GM21619 (cell line): ENCODE measurements around the gene C13orf46.

Experiments used
- ATAC-seq: cut with Tn5 transposase; IDR thresholded peaks from one replicate; pipeline ENCODE4 v1.9.1; 2021; ENCODE audit not compliant: unreplicated experiment

C13orf46 gene

DNA sequence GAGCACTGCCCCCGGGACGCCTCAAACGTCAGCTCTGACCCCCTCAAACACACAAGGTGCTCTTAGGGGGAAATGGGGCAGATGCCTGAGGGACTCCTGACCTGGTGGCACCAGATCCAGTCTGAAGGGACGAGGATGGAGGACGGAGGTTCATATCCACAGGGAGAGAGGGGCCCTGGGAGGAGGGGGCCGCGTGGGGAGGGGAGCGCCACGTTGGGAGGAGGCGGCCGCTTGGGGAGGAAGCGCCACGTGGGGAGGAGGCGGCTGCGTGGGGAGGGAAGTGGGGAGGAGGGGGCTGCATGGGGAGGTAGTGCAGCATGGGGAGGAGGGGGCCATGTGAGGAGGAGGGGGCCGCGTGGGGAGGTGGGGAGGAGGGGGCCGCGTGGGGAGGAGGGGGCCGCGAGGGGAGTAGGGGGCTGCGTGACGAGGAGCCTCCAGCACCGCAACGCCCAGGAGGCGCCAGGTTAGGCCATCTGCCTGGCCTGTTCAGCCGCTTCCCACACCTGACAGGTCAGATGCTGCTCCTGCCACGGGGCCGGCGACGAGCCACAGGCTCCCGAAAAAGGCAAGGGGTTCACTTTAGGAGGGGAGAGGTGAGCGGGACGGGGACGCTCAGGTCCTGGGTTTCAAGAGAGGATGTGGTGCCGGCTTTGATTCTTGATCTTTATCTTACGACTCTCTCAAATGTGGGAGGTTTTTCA, 36.7 kb upstream of the C13orf46 start:
- no peak for ATAC-seq

- ATAC-seq, result no peak
These were observed 35.9 kb upstream of the C13orf46 start for GRCh38 chr13:114009590-114010400.

GRCh38 chr13:114008964-114009589, 35.2 kb upstream of the C13orf46 start:
- ATAC-seq, result no peak

DNA sequence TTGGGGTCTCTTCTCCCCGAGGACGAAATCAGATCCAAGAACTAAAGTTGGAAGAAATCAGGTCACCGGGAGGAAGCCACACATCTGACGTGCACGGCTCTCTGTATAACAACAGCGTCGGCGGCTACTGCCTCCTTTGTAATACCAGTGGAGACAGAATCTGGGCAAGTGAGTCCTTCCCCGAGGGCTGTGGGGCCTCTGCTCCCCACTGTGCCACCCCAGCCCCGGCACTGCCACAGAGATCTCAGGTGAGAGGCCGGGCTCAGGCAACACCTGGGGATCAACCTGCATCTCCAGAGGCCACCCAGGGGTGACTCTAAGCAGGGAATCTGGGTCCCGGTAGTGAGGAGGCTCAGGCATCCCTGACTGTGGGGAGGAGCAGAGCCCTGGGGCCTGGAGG, 33.7 kb upstream of the C13orf46 start:
- ATAC-seq, result no peak

DNA sequence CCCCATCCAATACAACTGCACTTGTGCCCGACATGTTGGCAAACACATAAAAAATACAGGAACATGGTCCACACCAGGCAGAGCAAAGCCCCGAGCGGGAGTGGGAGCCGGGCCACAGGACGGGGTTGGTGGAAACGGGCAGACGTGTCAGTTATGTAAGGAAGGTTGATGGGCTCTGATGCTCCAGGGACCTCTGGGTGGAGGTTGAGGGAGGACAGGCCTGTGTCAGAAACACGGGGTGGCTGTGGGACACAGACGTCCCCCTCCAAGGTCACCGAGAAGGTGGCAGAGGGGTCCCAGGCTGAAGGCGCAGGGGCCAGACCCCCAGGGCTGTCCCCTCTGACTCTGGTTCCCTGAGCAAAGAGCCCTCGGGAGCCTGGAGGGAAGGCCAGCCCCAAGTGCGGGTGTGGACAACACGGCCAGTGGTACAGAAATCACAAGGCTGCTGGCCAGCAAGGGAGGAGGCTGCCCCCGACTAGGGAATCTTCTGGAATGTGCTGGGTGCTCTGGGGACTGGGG, 31.4 kb upstream of the C13orf46 start:
- no peak for ATAC-seq

DNA sequence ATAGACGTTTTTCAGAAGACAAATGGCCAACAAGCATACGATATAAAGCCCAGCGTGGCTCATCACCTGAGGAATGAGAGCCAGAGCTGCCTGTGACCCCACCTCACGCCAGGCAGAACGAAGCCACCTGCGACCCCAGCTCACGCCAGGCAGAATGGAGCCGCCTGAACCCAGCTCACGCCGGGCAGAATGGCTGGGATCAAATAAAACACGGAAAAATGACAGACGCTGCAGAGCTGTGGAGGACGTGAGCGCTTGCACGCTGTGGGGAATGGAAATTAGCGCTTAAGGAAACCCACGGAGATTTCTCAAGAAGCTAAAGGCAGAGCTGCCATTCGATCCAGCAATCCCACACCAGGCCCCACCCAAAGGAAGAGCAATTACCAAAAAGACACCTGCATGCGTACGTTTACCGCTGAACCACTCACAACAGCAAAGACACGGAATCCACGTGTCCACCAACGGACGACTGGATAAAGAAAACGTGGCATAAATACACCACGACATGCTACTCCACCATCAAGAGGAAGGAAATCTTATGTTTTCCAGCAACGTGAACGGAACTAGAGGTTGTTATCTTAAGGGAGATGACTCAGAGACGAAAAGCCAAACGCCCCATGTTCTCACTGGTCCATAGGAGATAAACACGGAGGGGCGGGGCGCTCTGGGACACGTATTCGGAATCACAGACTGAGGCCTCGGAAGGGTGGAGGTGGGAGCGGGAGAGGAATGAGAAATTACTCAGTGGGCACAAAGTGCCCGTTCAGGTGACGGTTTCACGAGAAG, 30.7 kb upstream of the C13orf46 start:
- ATAC-seq, result no peak

GRCh38 chr13:114002771-114003321, 29.0 kb upstream of the C13orf46 start:
- no peak for ATAC-seq

DNA sequence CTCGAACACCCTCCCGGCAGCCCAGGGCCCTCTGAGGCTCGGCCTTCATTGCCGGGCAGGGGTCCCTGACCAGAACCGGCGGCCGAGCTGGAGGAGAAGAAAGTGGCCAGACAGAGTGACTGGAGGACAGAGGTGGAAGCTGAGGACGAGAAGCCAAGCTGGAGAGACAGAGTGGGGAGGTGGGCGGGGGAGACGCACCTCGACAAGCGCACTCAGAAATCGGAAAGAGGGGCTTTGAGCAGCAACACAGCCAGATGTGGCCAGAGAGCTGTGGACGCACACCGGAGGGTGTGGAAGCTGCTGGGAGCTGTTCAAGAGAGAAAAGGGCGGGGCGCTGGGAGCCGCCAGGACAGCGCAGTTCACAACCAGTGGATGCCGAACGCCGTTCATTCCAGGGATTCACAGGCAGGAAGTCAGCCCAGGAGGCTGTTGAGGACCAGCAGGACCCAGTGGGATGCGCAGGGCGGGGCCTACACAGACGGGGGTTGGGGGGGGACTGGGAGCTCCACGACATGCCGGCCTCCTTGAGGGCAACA, 28.2 kb upstream of the C13orf46 start:
- no peak for ATAC-seq

DNA sequence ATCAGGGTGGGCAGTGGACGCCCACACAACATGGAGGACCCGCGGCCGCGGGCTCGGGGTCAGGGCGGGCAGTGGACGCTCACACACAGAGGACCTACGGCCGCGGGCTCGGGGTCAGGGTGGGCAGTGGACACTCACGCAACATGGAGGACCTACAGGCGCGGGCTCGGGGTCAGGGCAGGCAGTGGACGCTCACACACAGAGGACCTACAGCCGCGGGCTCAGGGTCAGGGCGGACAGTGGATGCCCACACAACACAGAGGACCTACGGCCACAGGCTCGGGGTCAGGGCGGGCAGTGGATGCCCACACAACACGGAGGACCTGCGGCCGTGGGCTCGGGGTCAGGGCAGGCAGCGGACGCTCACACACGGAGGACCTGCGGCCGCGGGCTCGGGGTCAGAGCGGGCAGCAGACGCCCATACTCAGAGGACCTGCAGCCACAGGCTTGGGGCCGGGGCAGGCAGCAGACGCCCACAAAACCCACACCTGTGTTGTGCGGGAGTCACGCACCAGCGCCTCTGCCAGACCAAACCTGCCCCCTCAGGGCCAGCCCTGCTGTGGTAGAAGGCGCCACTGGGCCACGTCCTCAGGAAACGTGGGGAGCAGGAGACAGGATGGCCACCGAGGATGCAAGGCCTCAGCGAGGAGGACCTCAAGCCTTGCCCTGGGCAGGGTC, 27.6 kb upstream of the C13orf46 start:
- no peak for ATAC-seq

DNA sequence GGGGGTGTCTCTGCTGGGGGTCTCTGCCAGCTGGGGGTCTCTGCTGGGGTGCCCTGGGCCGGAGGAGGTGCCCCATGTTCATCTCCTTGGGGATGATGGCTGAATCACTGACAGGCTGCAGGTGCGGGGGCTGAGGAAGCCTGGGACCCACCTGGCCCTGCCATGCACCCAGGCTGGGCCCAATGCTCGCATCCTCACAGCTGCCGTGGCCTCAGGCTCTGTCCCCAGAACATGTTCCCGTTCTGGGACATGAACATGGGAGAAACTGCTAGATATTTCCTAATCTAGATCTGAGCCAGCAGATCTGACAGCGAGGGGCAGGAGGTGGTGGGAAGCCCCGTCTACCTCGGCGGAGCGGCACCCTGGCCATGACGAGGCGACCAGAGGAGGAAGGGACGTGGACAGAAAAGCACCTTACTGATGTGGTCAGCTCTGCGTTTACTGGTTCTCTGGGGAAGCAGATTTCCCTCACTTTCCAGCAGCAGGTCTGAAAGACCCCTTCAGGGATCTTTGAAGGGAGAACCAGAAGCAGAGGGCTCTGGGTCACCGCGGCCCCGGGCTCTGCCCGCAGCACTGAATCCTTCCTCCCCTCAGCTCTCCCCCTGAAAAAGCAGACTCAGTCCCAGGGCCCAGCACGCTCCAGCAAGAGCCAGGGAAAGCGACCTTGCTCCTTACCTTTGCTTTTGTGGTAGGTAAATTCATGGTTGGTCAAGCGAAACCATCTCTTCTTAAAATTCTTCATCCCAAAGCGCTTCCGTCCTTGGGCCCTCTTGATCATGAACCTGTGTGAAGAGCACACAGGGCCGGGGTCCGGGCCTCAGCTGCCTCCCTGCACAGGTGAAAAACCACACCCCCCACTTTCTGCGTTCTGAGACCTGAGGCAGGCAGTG, 26.5 kb upstream of the C13orf46 start:
- ATAC-seq, result no peak

GRCh38 chr13:113999618-113999910, 25.7 kb upstream of the C13orf46 start:
- no peak for ATAC-seq

DNA sequence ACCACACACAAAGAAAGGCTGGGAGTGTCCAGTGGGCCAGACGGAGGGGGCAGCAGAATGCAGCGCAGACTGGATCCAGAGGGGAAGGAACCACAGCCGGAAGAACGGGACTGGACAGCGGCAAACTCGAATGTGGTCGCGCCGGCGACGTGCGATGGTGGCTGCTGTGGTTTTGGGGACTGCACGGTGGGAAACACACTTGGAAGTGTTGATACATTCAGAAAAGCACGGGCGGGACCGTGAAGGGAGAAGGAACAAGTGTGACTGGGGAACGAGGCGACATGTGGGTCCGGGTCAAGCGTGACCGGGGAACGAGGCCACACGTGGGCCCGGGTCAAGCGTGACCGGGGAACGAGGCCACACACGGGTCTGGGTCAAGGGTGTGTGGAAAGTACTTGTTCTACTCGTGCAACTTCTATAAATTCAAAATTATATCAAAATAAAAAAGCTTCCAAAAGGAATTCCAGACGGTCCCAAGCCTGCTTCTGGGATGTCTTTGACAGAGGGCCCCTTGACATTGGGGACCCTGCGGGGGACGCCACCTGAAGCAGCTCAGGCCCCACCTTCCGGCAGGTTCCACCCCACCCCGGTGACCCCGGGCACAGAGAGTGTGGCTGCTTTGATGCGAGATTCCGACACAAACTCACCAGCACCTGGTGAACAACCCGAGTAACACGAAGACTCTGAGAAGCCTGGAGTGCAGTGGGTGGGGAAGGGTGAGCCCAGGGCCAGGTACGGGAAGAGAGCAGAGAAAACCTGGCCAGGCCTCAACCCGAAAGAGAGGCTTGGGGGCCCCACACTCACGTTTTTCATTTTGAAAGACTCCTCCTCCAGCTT, 25.1 kb upstream of the C13orf46 start:
- ATAC-seq, result no peak

DNA sequence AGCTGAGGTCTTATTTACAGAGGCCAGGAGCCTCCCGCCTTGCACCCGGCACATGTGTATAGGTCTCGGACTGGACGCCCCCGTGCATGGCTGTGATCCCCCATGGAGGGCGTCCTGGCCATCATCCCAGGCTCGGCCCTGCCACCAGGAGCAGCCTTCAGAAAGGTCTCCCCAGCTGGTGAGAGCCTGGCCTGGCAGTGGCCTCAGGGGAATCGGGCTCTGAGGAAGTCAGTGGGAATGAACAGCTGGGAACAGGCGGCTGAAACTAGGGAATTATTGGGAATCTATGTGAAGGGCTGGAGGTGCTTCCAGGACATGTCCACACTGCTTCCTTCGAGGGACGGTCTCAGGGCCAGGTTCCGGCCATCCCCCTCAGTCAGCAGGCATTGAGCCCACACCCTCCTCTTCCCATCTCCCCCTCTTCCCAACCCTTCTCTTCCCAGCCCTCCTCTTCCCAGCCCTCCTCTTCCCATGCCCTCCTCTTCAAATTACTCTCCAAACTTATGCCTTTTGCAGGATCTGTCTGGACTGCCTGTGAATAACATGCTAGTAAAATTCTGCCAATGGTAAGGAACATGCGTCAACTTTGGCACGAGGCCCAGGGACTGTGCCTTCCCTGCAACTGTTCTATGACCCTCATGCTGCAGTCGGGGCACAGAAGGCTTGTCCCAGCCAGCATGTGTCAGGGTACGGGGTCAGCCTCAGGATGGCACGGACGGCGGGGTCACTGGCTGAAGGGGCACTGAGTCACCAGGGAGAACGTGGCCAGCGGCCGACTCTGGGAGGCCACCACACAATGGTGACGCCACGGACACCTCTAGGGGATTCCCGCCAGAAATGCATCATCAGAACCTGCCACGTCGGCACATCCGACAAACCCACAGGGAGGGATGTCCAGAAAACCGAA, 24.2 kb upstream of the C13orf46 start:
- no peak for ATAC-seq

DNA sequence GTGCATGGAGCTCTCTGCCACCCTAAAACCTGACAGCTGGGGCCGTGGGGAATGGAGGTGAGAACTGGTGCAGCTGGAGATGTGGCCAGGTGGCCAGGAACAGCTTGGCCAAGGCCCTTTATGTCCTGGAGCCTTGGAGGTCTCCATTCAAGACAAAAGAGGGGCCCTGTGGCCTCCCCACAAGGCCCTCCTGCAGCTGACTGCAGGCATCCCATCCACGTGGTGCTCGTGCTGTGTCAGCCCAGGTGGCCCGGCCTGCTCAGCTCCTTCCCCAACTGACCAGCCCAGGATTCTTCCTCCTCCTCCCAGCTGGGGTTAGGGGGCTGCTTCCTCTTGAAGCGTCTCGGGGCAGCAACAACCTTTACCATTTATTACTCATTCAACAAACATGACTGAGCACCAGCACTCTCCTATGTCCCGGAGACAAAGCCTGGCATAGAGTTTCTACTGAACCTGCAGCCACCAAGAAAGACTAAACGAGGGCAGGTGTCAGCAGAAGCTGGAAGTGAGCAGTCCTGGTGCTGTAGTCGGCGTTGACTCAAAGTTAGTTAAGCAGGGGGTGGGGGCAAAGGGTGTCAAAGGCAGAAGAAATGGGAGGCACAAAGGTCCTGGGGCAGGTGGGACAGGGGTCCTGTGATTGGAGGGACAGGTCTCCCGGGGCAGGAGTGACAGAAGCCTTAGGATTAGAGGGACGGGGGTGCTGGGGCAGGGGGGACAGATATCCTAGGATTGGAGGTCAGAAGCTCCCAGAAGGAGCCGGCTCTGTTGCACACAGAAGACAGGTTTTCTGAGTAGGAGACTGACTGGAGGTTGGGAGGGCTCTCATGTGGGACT, 23.3 kb upstream of the C13orf46 start:
- ATAC-seq, result no peak

GRCh38 chr13:113996081-113996911, 22.4 kb upstream of the C13orf46 start:
- no peak for ATAC-seq
